Activated CD8-positive, alpha-beta memory T cell treated with anti-CD3 and anti-CD28 coated beads, Interleukin-2, amount 10 ng/mL, durations not matched to agents 7 days and 5 days (primary cell): Measurements from ENCODE around the gene TNFRSF4. TPM values are rescaled to one million over a fixed set of nuclear protein-coding genes. Genes with fewer than 3 reads are reported as not detected.

Source experiments
- ATAC-seq: fragments of 150-1000 bp; cut with Tn5 transposase; one replicate; pipeline ENCODE4 v1.10.0; 2021; ENCODE audit warnings: moderate library complexity
- CTCF ChIA-PET: fragments of 350-600 bp; sonication (Branson Sonifier 250); formaldehyde crosslinking; loops from one replicate; lab custom pipeline; 2021; ENCODE audit warnings: antibody characterized with exemption; lab: Charles Lee
- DNase-seq: peaks from one replicate; pipeline ENCODE4 v3.0.0-alpha.2; 2020
- H3K27ac Mint-ChIP-seq: one replicate; pipeline ENCODE4 v1.8.0; 2021; ENCODE audit warnings: mild to moderate bottlenecking, mixed read lengths
- H3K27me3 Mint-ChIP-seq: one replicate; pipeline ENCODE4 v1.8.0; 2021; ENCODE audit warnings: mixed read lengths
- H3K36me3 Mint-ChIP-seq: one replicate; pipeline ENCODE4 v1.8.0; 2021; ENCODE audit warnings: mild to moderate bottlenecking, mixed read lengths
- H3K4me1 Mint-ChIP-seq: one replicate; pipeline ENCODE4 v1.8.0; 2021; ENCODE audit warnings: mixed read lengths
- H3K4me3 Mint-ChIP-seq: one replicate; pipeline ENCODE4 v1.8.0; 2021; ENCODE audit warnings: mild to moderate bottlenecking, moderate library complexity, mixed read lengths
- H3K9me3 Mint-ChIP-seq: one replicate; pipeline ENCODE4 v1.8.0; 2022; ENCODE audit warnings: low read depth, mixed read lengths
- total RNA-seq, 2 experiments: library from RNA; stranded (reverse); gene quantifications; one replicate each; pipeline ENCODE4 v1.2.3, GENCODE V29; 2021

TNFRSF4 gene
- total RNA-seq, 2 experiments from 2014 or later = 8.1 to 72.4 TPM

- Mint-ChIP-seq H3K4me3 (no peak overlapping the region), H3K27me3 (no peaks in the 10 kb centered on the region), H3K36me3 (peaks cover 1% of the 10 kb centered on the region), H3K9me3 (no peaks in the 10 kb centered on the region), H3K4me1 (peaks cover 27% of the 10 kb centered on the region), H3K27ac (no peak overlapping the region)
- ATAC-seq (no peak), DNase-seq (no peak)
- CTCF ChIA-PET = interaction anchor here (1.4 kb wide), 1 partner anchor 220 kb away, joined by 3 read pairs; no protein-coding TSS in a partner anchor
Observed at GRCh38 chr1:1204425-1204920, 9.5 kb downstream of the TNFRSF4 start.

GRCh38 chr1:1203561-1204424 lies 10.2 kb downstream of the TNFRSF4 start:
- no peak overlapping the region for H3K27ac Mint-ChIP-seq
- ATAC-seq (no peak), DNase-seq (no peak)
- CTCF ChIA-PET = no interaction called here
- H3K27me3 Mint-ChIP-seq = no peaks in the 10 kb centered on the region
- no peak overlapping the region for H3K4me3 Mint-ChIP-seq
- H3K9me3 Mint-ChIP-seq = no peaks in the 10 kb centered on the region
- H3K36me3 Mint-ChIP-seq = peaks cover 1% of the 10 kb centered on the region
- peaks cover 23% of the 10 kb centered on the region for H3K4me1 Mint-ChIP-seq

- ATAC-seq = no peak
- H3K27ac Mint-ChIP-seq = no peak overlapping the region
- no peaks in the 10 kb centered on the region for H3K36me3 Mint-ChIP-seq
- H3K9me3 Mint-ChIP-seq = no peaks in the 10 kb centered on the region
- H3K27me3 Mint-ChIP-seq = no peaks in the 10 kb centered on the region
- H3K4me3 Mint-ChIP-seq = no peak overlapping the region
- DNase-seq = no peak
- H3K4me1 Mint-ChIP-seq = peaks cover 17% of the 10 kb centered on the region
- CTCF ChIA-PET = no interaction called here
Observed at GRCh38 chr1:1202831-1203560, 11.0 kb downstream of the TNFRSF4 start.

GRCh38 chr1:1200876-1201810 lies 12.8 kb downstream of the TNFRSF4 start:
- ATAC-seq (peak; percentile 75), DNase-seq (peak; percentile 76)
- CTCF ChIA-PET = interaction anchor here (2.0 kb wide), 1 partner anchor 12 kb away, joined by 4 read pairs; no protein-coding TSS in a partner anchor
- Mint-ChIP-seq H3K4me3 (no peak overlapping the region), H3K27ac (no peak overlapping the region), H3K27me3 (no peaks in the 10 kb centered on the region), H3K9me3 (peaks cover 2% of the 10 kb centered on the region), H3K4me1 (peaks cover 8% of the 10 kb centered on the region), H3K36me3 (no peaks in the 10 kb centered on the region)

- peaks cover 8% of the 10 kb centered on the region for H3K4me1 Mint-ChIP-seq
- no peak for ATAC-seq
- H3K27ac Mint-ChIP-seq = no peak overlapping the region
- CTCF ChIA-PET = interaction anchor here (2.0 kb wide), 1 partner anchor 11 kb away, joined by 4 read pairs; no protein-coding TSS in a partner anchor
- H3K4me3 Mint-ChIP-seq = no peak overlapping the region
- peaks cover 2% of the 10 kb centered on the region for H3K9me3 Mint-ChIP-seq
- DNase-seq = peak; percentile 40
- no peaks in the 10 kb centered on the region for H3K27me3 Mint-ChIP-seq
- H3K36me3 Mint-ChIP-seq = no peaks in the 10 kb centered on the region
Observed at GRCh38 chr1:1199961-1200875, 13.7 kb downstream of the TNFRSF4 start.

- no peak overlapping the region for H3K4me3 Mint-ChIP-seq
- DNase-seq (no peak), ATAC-seq (no peak)
- CTCF ChIA-PET = interaction anchor here (1.0 to 2.0 kb wide), 2 partner anchors 11 to 77 kb away, joined by 3 to 4 read pairs; no protein-coding TSS in a partner anchor
- peaks cover 3% of the 10 kb centered on the region for H3K36me3 Mint-ChIP-seq
- H3K9me3 Mint-ChIP-seq = peaks cover 6% of the 10 kb centered on the region
- H3K27ac Mint-ChIP-seq = no peak overlapping the region
- H3K27me3 Mint-ChIP-seq = peaks cover 6% of the 10 kb centered on the region
- H3K4me1 Mint-ChIP-seq = peaks cover 8% of the 10 kb centered on the region
Observed at GRCh38 chr1:1199141-1199960, 14.6 kb downstream of the TNFRSF4 start.

- Mint-ChIP-seq H3K9me3 (peaks cover 6% of the 10 kb centered on the region), H3K27me3 (peaks cover 7% of the 10 kb centered on the region), H3K4me3 (no peak overlapping the region), H3K27ac (no peak overlapping the region), H3K36me3 (peaks cover 3% of the 10 kb centered on the region), H3K4me1 (peaks cover 8% of the 10 kb centered on the region)
- DNase-seq = no peak
- ATAC-seq = no peak
- CTCF ChIA-PET = interaction anchor here (1.0 kb wide), 1 partner anchor 76 kb away, joined by 3 read pairs; no protein-coding TSS in a partner anchor
Observed at GRCh38 chr1:1198423-1199140, 15.4 kb downstream of the TNFRSF4 start.

- CTCF ChIA-PET = interaction anchor here (1.0 kb wide), 1 partner anchor 76 kb away, joined by 3 read pairs; no protein-coding TSS in a partner anchor
- Mint-ChIP-seq H3K4me3 (no peak overlapping the region), H3K4me1 (peaks cover 8% of the 10 kb centered on the region), H3K36me3 (peaks cover 3% of the 10 kb centered on the region), H3K27me3 (peaks cover 7% of the 10 kb centered on the region), H3K27ac (no peak overlapping the region), H3K9me3 (peaks cover 6% of the 10 kb centered on the region)
- ATAC-seq (no peak), DNase-seq (no peak)
Observed at GRCh38 chr1:1197551-1198422, 16.2 kb downstream of the TNFRSF4 start.

GRCh38 chr1:1197188-1197500 lies 16.8 kb downstream of the TNFRSF4 start:
- Mint-ChIP-seq H3K4me3 (no peak overlapping the region), H3K36me3 (peaks cover 3% of the 10 kb centered on the region), H3K27me3 (peaks cover 8% of the 10 kb centered on the region), H3K27ac (no peak overlapping the region), H3K9me3 (peaks cover 6% of the 10 kb centered on the region), H3K4me1 (peaks cover 8% of the 10 kb centered on the region)
- CTCF ChIA-PET = no interaction called here
- ATAC-seq (no peak), DNase-seq (no peak)

GRCh38 chr1:1196431-1197187 lies 17.3 kb downstream of the TNFRSF4 start:
- CTCF ChIA-PET = no interaction called here
- Mint-ChIP-seq H3K4me1 (peaks cover 8% of the 10 kb centered on the region), H3K4me3 (no peak overlapping the region), H3K27me3 (peaks cover 10% of the 10 kb centered on the region), H3K27ac (no peak overlapping the region), H3K9me3 (peaks cover 6% of the 10 kb centered on the region), H3K36me3 (peaks cover 6% of the 10 kb centered on the region)
- no peak for DNase-seq
- no peak for ATAC-seq
